WTC11 (cell line): ENCODE results near the gene ATG13. TPM values are rescaled to one million over a fixed set of nuclear protein-coding genes. Genes with fewer than 3 reads are reported as not detected.

ENCODE experiments used
- ATAC-seq: fragments of 200-7000 bp; cut with Tn5 transposase; 2 replicates; pipeline ENCODE4 v1.10.0; 2021; ENCODE audit warnings: mild to moderate bottlenecking, moderate library complexity
- CTCF ChIA-PET: fragments of 300-600 bp; sonication (Branson Sonifier 250); formaldehyde crosslinking; loops from one replicate; lab custom pipeline; 2021; ENCODE audit warnings: antibody characterized with exemption; lab: Charles Lee
- POLR2A ChIA-PET: fragments of 350-600 bp; sonication (Branson Sonifier 250); formaldehyde crosslinking; loops from one replicate; lab custom pipeline; 2021; ENCODE audit warnings: antibody characterized with exemption; lab: Charles Lee
- DNase-seq: peaks from one replicate; pipeline ENCODE4 v3.0.0; 2021; ENCODE audit warnings: low spot score
- H3K27ac Mint-ChIP-seq: 2 replicates; pipeline ENCODE4 v1.8.0; 2021; ENCODE audit warnings: mixed read lengths
- H3K27me3 Mint-ChIP-seq: 2 replicates; pipeline ENCODE4 v1.8.0; 2021; ENCODE audit warnings: low read depth, mild to moderate bottlenecking, moderate library complexity, mixed read lengths
- H3K36me3 Mint-ChIP-seq: 2 replicates; pipeline ENCODE4 v1.8.0; 2021; ENCODE audit warnings: mixed read lengths
- H3K4me1 Mint-ChIP-seq: 2 replicates; pipeline ENCODE4 v1.8.0; 2022; ENCODE audit warnings: mixed read lengths
- H3K4me3 Mint-ChIP-seq: 2 replicates; pipeline ENCODE4 v1.8.0; 2021; ENCODE audit warnings: mild to moderate bottlenecking, moderate library complexity, mixed read lengths
- H3K9me3 Mint-ChIP-seq: 2 replicates; pipeline ENCODE4 v1.8.0; 2021; ENCODE audit warnings: mixed read lengths
- ATF1 ChIP-seq: sonication (generic); formaldehyde crosslinking; IDR thresholded peaks from 2 replicates; pipeline ENCODE4 v1.8.1; 2023; ENCODE audit warnings: mild to moderate bottlenecking, moderate library complexity, missing genetic modification reagents
- CBFB ChIP-seq: sonication (generic); formaldehyde crosslinking; IDR thresholded peaks from 2 replicates; pipeline ENCODE4 v1.8.1; 2022; ENCODE audit warnings: mild to moderate bottlenecking, low read depth, missing genetic modification reagents
- CREB1 ChIP-seq: sonication (generic); formaldehyde crosslinking; IDR thresholded peaks from 2 replicates; pipeline ENCODE4 v1.8.0; 2023; ENCODE audit warnings: mild to moderate bottlenecking, missing genetic modification reagents
- ETV6 ChIP-seq: sonication (generic); formaldehyde crosslinking; IDR thresholded peaks from 2 replicates; pipeline ENCODE4 v1.8.1; 2022; ENCODE audit warnings: mild to moderate bottlenecking, missing genetic modification reagents
- FOXP1 ChIP-seq: sonication (generic); formaldehyde crosslinking; IDR thresholded peaks from 2 replicates; pipeline ENCODE4 v1.8.0; 2022; ENCODE audit warnings: missing genetic modification reagents, mild to moderate bottlenecking, moderate library complexity, borderline replicate concordance
- GTF2I ChIP-seq: fragments of 250-450 bp; sonication (Bioruptor Pico); conservative IDR thresholded peaks from 2 replicates; pipeline ENCODE4 v1.4.0; 2021; ENCODE audit warnings: mild to moderate bottlenecking
- IRF2 ChIP-seq: sonication (generic); formaldehyde crosslinking; IDR thresholded peaks from 2 replicates; pipeline ENCODE4 v1.8.0; 2022; ENCODE audit warnings: low read depth, missing genetic modification reagents, borderline replicate concordance
- OVOL2 ChIP-seq: fragments of 250-450 bp; sonication (Bioruptor Pico); IDR thresholded peaks from 2 replicates; pipeline ENCODE4 v1.9.0; 2021; ENCODE audit warnings: mild to moderate bottlenecking, borderline replicate concordance
- RORB ChIP-seq: fragments of 250-450 bp; sonication (Bioruptor Pico); IDR thresholded peaks from 2 replicates; pipeline ENCODE4 v1.9.0; 2021; ENCODE audit warnings: mild to moderate bottlenecking
- SMAD4 ChIP-seq: sonication (generic); formaldehyde crosslinking; IDR thresholded peaks from 2 replicates; pipeline ENCODE4 v1.8.0; 2022; ENCODE audit warnings: mild to moderate bottlenecking, missing genetic modification reagents
- SOX15 ChIP-seq: fragments of 250-450 bp; sonication (Bioruptor Pico); IDR thresholded peaks from 2 replicates; pipeline ENCODE4 v1.9.0; 2021; ENCODE audit warnings: mild to moderate bottlenecking
- TCF7 ChIP-seq: sonication (generic); formaldehyde crosslinking; IDR thresholded peaks from 2 replicates; pipeline ENCODE4 v1.8.0; 2022; ENCODE audit warnings: mild to moderate bottlenecking, low read depth, missing genetic modification reagents, moderate library complexity
- ZBTB21 ChIP-seq: sonication (generic); formaldehyde crosslinking; IDR thresholded peaks from 2 replicates; pipeline ENCODE4 v1.8.1; 2023; ENCODE audit warnings: mild to moderate bottlenecking, missing genetic modification reagents, borderline replicate concordance
- ZNF121 ChIP-seq: sonication (generic); formaldehyde crosslinking; IDR thresholded peaks from 2 replicates; pipeline ENCODE4 v1.8.0; 2023; ENCODE audit warnings: missing genetic modification reagents
- ZNF396 ChIP-seq: fragments of 250-450 bp; sonication (Bioruptor Pico); IDR thresholded peaks from 2 replicates; pipeline ENCODE4 v1.8.0; 2021; ENCODE audit warnings: mild to moderate bottlenecking, moderate library complexity, borderline replicate concordance
- total RNA-seq: library from RNA; stranded (reverse); gene quantifications from 3 replicates; pipeline ENCODE4 v1.2.3, GENCODE V29; 2021
- TF ChIP-seq, protein P1 (sequence below): fragments of 250-450 bp; sonication (Bioruptor Pico); IDR thresholded peaks from 2 replicates; pipeline ENCODE4 v1.9.0; 2021; ENCODE audit warnings: mild to moderate bottlenecking, borderline replicate concordance
- TF ChIP-seq, protein P2 (sequence below): sonication (generic); formaldehyde crosslinking; IDR thresholded peaks from 2 replicates; pipeline ENCODE4 v1.8.0; 2022; ENCODE audit warnings: mild to moderate bottlenecking, missing genetic modification reagents
- TF ChIP-seq, protein P3 (sequence below): sonication (generic); formaldehyde crosslinking; IDR thresholded peaks from 2 replicates; pipeline ENCODE4 v1.8.1; 2023; ENCODE audit warnings: mild to moderate bottlenecking, moderate library complexity, missing genetic modification reagents
- TF ChIP-seq, protein P4 (sequence below): sonication (generic); formaldehyde crosslinking; IDR thresholded peaks from 2 replicates; pipeline ENCODE4 v1.8.1; 2023; ENCODE audit warnings: mild to moderate bottlenecking, missing genetic modification reagents
- TF ChIP-seq, protein P5 (sequence below): fragments of 250-450 bp; sonication (Bioruptor Pico); IDR thresholded peaks from 2 replicates; pipeline ENCODE4 v2.1.2; 2022; ENCODE audit warnings: mild to moderate bottlenecking, moderate library complexity
- TF ChIP-seq, protein P6 (sequence below): fragments of 250-450 bp; sonication (Bioruptor Pico); IDR thresholded peaks from 2 replicates; pipeline ENCODE4 v1.8.0; 2021; ENCODE audit warnings: mild to moderate bottlenecking

The ATG13 gene
- total RNA-seq, 1 experiment from 2014 or later: 85.4 TPM

DNA sequence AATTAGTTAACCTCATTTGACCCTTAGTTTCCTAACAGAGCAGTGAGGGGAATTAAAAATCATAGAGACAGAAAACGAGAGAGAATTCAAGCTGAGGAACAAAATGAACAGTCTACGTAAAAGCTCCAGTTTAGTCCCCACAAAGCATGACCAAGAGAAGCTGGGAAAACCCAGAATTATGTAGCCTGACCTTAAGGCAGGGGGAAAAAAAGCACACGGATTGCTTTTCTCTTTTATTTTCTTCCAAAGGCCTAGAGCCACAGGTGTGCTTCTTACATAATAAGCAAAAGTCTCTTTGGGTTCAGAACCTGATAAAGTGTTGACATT lies 23.0 kb upstream of the ATG13 start (continued):
- TF ChIP-seq ZNF396 (CRISPR knock-in tag) (no peak), CREB1 (CRISPR knock-in tag) (no peak), TCF7 (no peak), OVOL2 (no peak), IRF2 (CRISPR knock-in tag) (no peak), RORB (CRISPR knock-in tag) (no peak), GTF2I (CRISPR knock-in tag) (no peak)
- TF ChIP-seq, protein P1, sequence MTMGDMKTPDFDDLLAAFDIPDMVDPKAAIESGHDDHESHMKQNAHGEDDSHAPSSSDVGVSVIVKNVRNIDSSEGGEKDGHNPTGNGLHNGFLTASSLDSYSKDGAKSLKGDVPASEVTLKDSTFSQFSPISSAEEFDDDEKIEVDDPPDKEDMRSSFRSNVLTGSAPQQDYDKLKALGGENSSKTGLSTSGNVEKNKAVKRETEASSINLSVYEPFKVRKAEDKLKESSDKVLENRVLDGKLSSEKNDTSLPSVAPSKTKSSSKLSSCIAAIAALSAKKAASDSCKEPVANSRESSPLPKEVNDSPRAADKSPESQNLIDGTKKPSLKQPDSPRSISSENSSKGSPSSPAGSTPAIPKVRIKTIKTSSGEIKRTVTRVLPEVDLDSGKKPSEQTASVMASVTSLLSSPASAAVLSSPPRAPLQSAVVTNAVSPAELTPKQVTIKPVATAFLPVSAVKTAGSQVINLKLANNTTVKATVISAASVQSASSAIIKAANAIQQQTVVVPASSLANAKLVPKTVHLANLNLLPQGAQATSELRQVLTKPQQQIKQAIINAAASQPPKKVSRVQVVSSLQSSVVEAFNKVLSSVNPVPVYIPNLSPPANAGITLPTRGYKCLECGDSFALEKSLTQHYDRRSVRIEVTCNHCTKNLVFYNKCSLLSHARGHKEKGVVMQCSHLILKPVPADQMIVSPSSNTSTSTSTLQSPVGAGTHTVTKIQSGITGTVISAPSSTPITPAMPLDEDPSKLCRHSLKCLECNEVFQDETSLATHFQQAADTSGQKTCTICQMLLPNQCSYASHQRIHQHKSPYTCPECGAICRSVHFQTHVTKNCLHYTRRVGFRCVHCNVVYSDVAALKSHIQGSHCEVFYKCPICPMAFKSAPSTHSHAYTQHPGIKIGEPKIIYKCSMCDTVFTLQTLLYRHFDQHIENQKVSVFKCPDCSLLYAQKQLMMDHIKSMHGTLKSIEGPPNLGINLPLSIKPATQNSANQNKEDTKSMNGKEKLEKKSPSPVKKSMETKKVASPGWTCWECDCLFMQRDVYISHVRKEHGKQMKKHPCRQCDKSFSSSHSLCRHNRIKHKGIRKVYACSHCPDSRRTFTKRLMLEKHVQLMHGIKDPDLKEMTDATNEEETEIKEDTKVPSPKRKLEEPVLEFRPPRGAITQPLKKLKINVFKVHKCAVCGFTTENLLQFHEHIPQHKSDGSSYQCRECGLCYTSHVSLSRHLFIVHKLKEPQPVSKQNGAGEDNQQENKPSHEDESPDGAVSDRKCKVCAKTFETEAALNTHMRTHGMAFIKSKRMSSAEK (CRISPR knock-in tag): no peak
- TF ChIP-seq, protein P2, sequence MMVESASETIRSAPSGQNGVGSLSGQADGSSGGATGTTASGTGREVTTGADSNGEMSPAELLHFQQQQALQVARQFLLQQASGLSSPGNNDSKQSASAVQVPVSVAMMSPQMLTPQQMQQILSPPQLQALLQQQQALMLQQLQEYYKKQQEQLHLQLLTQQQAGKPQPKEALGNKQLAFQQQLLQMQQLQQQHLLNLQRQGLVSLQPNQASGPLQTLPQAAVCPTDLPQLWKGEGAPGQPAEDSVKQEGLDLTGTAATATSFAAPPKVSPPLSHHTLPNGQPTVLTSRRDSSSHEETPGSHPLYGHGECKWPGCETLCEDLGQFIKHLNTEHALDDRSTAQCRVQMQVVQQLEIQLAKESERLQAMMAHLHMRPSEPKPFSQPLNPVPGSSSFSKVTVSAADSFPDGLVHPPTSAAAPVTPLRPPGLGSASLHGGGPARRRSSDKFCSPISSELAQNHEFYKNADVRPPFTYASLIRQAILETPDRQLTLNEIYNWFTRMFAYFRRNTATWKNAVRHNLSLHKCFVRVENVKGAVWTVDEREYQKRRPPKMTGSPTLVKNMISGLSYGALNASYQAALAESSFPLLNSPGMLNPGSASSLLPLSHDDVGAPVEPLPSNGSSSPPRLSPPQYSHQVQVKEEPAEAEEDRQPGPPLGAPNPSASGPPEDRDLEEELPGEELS (CRISPR knock-in tag): no peak
- TF ChIP-seq, protein P3, sequence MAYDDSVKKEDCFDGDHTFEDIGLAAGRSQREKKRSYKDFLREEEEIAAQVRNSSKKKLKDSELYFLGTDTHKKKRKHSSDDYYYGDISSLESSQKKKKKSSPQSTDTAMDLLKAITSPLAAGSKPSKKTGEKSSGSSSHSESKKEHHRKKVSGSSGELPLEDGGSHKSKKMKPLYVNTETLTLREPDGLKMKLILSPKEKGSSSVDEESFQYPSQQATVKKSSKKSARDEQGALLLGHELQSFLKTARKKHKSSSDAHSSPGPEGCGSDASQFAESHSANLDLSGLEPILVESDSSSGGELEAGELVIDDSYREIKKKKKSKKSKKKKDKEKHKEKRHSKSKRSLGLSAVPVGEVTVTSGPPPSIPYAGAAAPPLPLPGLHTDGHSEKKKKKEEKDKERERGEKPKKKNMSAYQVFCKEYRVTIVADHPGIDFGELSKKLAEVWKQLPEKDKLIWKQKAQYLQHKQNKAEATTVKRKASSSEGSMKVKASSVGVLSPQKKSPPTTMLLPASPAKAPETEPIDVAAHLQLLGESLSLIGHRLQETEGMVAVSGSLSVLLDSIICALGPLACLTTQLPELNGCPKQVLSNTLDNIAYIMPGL (CRISPR knock-in tag): no peak
- TF ChIP-seq, all 79 proteins: peak for 0

DNA sequence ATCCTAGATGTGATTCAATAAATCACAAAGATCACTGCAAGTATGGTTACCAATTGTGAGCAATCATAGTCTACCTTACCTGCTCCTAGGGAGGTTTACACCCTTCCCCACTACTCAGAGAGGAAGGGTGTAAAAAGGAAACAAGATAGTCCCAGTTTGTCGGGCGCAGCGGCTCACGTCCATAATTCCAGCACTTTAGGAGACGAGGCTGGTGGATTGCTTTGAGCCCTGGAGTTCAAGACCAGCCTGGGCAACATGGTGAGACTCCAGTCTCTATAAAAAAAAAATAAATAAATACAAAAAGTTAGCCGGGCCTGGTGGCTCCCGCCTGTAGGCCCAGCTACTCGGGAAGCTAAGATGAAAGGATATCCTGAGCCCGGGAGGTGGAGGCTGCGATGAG lies 22.6 kb upstream of the ATG13 start:
- POLR2A ChIA-PET: no interaction called here
- H3K27ac Mint-ChIP-seq: peak overlapping the region; percentile 95

More for the DNA sequence above, 22.6 kb upstream of the ATG13 start:
- Mint-ChIP-seq H3K36me3 (no peaks in the 10 kb centered on the region), H3K4me1 (peaks cover 20% of the 10 kb centered on the region), H3K9me3 (no peaks in the 10 kb centered on the region), H3K4me3 (peak overlapping the region; percentile 95), H3K27me3 (no peaks in the 10 kb centered on the region)
- TF ChIP-seq, protein P4, sequence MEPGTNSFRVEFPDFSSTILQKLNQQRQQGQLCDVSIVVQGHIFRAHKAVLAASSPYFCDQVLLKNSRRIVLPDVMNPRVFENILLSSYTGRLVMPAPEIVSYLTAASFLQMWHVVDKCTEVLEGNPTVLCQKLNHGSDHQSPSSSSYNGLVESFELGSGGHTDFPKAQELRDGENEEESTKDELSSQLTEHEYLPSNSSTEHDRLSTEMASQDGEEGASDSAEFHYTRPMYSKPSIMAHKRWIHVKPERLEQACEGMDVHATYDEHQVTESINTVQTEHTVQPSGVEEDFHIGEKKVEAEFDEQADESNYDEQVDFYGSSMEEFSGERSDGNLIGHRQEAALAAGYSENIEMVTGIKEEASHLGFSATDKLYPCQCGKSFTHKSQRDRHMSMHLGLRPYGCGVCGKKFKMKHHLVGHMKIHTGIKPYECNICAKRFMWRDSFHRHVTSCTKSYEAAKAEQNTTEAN: no peak
- TF ChIP-seq ZBTB21 (CRISPR knock-in tag) (no peak), SOX15 (CRISPR knock-in tag) (no peak), ETV6 (CRISPR knock-in tag) (no peak), ATF1 (CRISPR knock-in tag) (no peak), SMAD4 (CRISPR knock-in tag) (no peak), ZNF121 (CRISPR knock-in tag) (no peak), RORB (CRISPR knock-in tag) (no peak), CBFB (CRISPR knock-in tag) (no peak), OVOL2 (no peak), FOXP1 (CRISPR knock-in tag) (no peak)
- TF ChIP-seq, protein P5, sequence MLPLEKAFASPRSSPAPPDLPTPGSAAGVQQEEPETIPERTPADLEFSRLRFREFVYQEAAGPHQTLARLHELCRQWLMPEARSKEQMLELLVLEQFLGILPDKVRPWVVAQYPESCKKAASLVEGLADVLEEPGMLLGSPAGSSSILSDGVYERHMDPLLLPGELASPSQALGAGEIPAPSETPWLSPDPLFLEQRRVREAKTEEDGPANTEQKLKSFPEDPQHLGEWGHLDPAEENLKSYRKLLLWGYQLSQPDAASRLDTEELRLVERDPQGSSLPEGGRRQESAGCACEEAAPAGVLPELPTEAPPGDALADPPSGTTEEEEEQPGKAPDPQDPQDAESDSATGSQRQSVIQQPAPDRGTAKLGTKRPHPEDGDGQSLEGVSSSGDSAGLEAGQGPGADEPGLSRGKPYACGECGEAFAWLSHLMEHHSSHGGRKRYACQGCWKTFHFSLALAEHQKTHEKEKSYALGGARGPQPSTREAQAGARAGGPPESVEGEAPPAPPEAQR (CRISPR knock-in tag): no peak
- TF ChIP-seq, protein P6, sequence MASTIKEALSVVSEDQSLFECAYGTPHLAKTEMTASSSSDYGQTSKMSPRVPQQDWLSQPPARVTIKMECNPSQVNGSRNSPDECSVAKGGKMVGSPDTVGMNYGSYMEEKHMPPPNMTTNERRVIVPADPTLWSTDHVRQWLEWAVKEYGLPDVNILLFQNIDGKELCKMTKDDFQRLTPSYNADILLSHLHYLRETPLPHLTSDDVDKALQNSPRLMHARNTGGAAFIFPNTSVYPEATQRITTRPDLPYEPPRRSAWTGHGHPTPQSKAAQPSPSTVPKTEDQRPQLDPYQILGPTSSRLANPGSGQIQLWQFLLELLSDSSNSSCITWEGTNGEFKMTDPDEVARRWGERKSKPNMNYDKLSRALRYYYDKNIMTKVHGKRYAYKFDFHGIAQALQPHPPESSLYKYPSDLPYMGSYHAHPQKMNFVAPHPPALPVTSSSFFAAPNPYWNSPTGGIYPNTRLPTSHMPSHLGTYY (CRISPR knock-in tag): no peak
- TF ChIP-seq, protein P3 (CRISPR knock-in tag): no peak
- CTCF ChIA-PET: interaction anchor here (1.0 to 1.3 kb wide), 3 partner anchors 17 to 247 kb away, joined by 3 to 4 read pairs (median 4); partner anchors contain the start of gene DGKZ
- no peak for ATAC-seq
- no peak for DNase-seq
